ENCODE measurements around the gene SH3D19.

DNA sequence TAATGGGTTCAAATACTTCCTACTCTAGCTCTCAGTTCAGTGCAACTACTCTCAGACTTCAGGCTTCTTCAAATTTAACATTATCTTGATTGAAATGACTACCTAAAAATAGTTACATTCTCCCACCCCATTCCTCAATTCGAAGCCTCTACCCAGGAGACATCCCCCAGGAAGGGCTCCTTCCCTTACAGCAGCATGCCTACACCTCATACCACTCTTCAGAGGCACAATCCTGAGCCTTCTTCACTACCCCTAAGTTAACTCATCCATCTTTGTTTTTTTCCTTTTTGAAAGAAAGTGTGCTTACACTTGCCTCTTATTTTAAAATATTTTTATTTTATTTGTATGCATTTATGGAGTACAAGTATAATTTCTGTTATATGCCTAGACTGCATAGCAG lies 65.7 kb downstream of the SH3D19 start:
- no peak for TF ChIP-seq CTCF (conservative IDR thresholded peaks at IDR 0.05; ENCODE audit: low read length)
- no peak for TF ChIP-seq EZH2phosphoT487 (IDR thresholded peaks at IDR 0.05; ENCODE audit: borderline replicate concordance)

Measured in Loucy (cell line).